WI38 (cell line): Measurements from ENCODE around the gene DHFR.
A peak's percentile ranks its signal among the peaks of the same experiment; 100 is the strongest.

ENCODE experiments used
- H3K4me3 ChIP-seq: 2 replicates; pipeline ENCODE4 v1.5.1; 2011; ENCODE audit warnings: low read depth, mild to moderate bottlenecking, control low read depth, low read length
- TF ChIP-seq, protein P1 (sequence below): IDR thresholded peaks from 2 replicates; pipeline ENCODE4 v1.5.1; 2012; ENCODE audit warnings: low read depth, mild to moderate bottlenecking, control low read depth, low read length

DHFR gene

DNA sequence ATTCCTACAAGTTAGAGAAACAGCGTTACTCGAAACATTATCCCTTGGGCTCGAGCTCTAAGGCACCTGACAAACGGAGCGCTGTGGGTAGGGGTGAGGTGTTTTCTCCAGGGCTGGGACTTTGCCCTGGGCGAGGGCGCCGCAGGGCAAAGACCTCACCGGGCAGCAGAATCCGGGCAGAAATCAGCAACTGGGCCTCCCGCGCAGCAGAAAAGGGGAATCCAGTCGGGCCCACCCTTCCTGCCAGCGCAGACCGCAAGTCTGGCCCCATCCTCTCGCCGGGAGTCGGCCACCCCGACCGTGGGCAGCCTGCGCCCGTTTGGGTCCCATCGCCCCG, 761 bp downstream of the DHFR start:
- peak overlapping the region; percentile 80 for H3K4me3 ChIP-seq
- TF ChIP-seq, protein P1, sequence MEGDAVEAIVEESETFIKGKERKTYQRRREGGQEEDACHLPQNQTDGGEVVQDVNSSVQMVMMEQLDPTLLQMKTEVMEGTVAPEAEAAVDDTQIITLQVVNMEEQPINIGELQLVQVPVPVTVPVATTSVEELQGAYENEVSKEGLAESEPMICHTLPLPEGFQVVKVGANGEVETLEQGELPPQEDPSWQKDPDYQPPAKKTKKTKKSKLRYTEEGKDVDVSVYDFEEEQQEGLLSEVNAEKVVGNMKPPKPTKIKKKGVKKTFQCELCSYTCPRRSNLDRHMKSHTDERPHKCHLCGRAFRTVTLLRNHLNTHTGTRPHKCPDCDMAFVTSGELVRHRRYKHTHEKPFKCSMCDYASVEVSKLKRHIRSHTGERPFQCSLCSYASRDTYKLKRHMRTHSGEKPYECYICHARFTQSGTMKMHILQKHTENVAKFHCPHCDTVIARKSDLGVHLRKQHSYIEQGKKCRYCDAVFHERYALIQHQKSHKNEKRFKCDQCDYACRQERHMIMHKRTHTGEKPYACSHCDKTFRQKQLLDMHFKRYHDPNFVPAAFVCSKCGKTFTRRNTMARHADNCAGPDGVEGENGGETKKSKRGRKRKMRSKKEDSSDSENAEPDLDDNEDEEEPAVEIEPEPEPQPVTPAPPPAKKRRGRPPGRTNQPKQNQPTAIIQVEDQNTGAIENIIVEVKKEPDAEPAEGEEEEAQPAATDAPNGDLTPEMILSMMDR: no peak

DNA sequence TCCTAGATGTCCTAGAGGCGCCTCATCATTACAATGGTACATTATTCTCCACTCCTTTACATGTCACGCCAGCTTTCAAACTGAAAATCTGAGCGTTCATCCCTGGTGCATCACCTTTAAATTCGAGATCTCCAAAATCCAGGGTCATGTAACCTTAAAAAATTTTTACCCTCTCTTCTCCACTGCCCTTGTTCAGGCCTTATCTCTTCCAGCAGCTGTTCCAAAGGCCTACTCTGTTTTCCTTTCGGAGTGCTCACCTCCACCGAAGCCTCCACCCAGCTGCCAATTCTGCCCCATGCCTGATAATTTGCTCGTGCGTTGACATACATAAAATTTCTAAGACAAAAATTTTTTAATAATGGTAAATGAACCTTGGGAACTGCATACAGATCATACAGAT, 1.3 kb downstream of the DHFR start:
- TF ChIP-seq, protein P1: no peak
- peak overlapping the region; percentile 80 for H3K4me3 ChIP-seq

DNA sequence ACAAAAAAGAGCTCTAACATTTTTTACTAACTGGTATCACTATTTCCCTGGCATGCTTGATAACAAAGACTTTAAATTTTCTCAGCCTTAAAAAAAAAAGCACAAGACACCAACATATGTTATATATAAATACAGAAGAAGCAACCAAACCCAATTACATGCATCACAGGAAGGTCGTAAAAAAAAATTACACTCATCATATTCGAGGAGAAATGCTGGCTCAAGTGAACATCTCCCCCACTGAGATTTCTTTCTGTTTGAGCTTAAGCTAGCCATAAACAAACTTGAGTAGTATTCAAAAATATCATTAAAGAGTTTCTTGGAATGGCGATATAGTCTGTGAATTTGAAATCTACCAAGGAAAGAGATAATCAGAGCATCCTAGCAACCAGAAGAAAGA, 7.9 kb downstream of the DHFR start:
- H3K4me3 ChIP-seq: no peak overlapping the region
- TF ChIP-seq, protein P1: no peak

DNA sequence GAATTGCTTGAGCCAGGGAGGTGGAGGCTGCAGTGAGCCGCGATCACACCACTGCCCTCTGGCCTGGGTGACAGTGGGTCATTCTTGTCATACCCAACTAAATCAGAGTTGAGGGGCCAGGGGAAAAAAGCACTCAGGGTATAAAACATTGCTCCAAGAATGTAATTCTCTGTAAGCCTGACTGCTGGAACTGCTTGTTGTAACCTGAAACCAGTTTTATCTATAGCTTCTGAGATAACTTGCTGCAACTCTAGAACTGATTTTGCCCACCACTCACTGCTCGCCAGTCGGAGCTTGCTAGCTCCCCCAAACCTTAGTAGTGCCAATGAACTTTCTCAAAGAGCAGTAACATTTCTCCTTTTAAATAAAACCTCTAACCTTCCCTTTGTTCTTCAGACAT, 9.9 kb downstream of the DHFR start:
- TF ChIP-seq, protein P1: no peak
- no peak overlapping the region for H3K4me3 ChIP-seq

DNA sequence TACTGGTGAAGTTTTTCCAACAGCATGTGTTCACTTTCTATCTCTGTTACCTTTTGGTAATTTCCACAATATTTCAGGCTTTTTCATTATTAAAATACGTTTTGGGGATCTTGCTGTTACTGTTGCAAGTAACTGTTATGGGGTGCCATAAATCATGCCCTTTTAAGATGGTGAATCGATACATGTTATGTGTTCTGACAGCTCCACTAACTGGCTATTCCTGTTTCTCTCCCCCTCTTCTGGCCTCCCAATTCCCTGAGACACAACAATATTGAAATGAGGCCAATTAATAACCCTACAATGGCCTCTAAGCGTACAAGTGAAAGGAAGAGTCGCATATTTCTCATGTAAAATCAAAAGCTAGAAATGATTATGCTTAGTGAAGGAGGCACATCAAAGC, 13.4 kb downstream of the DHFR start:
- no peak overlapping the region for H3K4me3 ChIP-seq
- TF ChIP-seq, protein P1: no peak

DNA sequence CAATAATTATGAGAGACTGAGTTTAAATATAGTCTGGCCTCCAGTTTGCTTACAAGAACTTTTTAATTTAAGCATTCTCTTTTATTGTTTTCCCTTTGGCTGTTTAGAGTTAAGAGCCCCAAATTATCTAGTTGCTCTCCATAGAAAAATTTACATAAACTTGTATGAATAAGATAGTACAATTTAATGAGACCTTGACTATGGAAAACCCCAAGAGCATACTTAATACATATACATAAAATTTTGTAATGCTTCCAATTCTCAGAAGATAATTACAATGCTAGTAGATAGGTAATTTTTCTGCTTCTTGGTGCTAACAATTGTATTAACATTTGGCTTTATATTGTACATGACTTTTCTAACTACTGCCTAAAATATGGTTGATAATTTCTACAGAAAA, 20.6 kb downstream of the DHFR start:
- TF ChIP-seq, protein P1: no peak
- H3K4me3 ChIP-seq: no peak overlapping the region

DNA sequence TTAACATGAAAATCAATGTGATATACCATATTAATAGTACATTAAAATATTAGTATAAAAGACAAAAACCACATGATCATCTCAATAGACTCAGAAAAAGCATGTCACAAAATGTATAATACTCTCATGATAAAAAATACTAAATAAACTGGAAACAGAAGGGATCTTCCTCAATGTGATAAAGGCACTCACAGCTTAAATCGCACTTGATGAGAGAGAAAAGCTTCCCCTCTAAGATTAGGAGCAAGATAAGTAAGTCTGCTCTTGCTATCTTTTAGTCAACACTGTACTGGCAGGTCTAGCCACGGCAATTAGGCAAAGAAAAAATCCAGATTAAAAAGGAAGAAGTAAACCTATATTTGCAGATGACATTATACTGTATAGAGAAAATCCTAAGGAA, 22.1 kb downstream of the DHFR start:
- no peak overlapping the region for H3K4me3 ChIP-seq
- TF ChIP-seq, protein P1: no peak
